KG1 (cell line): Measurements from ENCODE around the gene CNPY3.

ENCODE experiments used
- DNase-seq: peaks from one replicate; lab custom pipeline; 2025; lab: John Stamatoyannopoulos, UW

The CNPY3 gene

DNA sequence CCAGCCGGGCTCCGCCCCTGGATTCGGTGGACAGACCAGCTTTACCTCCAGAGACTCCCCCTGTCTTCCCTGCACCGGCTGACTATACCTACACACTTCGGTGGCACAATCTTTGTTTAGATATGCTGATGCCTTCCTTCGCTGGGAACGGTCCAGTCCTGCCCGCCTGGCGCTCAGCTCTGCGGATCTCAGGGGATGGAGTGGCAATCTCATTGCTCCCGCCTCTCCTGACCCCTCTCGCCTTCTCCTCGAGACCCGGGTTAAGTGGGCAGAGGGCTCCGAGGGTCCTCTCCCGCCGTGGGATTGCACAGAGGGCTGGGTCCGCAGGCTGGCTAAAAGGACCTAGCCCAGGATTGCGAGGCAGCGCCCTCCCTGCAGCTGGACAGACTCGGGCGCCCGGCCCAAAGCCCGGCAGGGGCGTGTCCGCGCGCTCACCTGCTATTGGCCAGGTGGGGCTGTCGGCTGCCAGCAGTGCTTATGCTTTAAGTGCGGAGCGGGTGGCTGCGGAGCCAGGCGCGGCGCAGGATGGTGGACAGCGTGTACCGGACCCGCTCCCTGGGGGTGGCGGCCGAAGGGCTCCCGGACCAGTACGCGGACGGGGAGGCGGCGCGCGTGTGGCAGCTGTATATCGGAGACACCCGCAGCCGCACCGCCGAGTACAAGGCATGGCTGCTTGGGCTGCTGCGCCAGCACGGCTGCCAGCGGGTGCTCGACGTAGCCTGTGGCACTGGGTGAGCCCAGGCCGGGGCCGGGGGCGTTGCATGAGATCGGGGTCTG, 31.2 kb downstream of the CNPY3 start, which contains the start of gene GNMT:
Gene GNMT, plus strand, starts transcription at position 512 of the 777 bp plus-strand sequence. Its CDS starts 14 bp downstream, at position 526.
- DNase-seq, result no peak

DNA sequence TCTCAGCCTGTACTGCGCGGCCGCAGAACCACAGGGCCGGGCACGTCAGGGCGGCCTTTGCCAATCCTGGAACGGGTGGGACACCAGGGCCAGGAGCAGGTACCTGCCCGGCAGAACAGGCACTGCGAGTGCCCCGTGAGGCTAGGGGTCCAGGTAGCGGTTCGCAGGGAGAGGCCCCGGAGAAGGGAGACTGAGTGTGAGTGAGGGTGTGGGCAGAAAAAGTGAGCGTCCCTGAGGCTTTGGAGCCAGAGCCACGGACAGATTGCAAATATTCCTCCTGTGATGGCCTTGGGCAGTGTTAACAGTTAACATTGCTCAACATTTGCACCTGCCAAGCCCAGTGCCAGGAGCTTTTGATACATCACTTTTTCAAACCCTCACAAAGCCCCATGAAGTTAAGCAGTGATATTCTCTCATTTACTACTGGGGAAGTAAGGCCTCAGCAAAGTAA, 31.8 kb downstream of the CNPY3 start:
- DNase-seq, result no peak

DNA sequence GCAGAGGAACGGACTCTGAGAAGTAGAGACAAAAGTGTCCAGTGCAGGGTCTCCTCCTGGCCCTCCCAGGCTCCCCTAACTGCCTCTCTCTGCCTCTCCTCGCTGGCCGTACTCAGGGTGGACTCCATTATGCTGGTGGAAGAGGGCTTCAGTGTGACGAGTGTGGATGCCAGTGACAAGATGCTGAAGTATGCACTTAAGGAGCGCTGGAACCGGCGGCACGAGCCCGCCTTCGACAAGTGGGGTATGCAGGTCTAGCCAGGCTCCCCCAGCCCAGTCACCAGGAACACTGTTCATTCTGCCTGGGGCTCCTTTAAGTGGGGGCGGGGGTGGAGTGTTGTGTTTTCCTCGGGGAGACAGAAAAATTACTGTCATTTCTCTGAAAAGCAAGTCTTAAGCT, 32.8 kb downstream of the CNPY3 start:
- DNase-seq, result no peak

DNA sequence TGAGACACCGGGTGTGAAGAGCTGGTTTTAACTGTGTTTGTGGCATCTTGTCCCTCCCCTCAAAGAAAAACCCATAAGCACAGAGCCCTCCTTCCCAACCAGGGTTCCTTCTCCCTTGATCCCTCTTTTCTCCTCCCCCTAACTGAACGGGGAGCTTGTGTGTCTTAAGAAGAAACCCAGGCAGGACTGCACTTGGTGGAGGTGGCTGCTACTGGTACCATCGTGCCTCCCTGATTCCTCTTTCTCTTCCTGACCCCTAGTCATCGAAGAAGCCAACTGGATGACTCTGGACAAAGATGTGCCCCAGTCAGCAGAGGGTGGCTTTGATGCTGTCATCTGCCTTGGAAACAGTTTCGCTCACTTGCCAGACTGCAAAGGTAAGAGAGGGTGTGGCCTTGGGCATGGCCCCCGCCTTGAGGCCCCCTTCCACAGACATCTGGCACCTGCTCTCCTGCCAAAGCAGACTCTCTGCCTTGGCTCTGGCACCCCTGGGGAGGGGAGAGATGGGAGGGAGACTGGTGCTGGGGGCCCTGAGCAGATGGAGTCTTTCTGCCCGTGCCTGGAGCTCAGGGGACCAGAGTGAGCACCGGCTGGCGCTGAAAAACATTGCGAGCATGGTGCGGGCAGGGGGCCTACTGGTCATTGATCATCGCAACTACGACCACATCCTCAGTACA, 33.4 kb downstream of the CNPY3 start:
- no peak for DNase-seq

DNA sequence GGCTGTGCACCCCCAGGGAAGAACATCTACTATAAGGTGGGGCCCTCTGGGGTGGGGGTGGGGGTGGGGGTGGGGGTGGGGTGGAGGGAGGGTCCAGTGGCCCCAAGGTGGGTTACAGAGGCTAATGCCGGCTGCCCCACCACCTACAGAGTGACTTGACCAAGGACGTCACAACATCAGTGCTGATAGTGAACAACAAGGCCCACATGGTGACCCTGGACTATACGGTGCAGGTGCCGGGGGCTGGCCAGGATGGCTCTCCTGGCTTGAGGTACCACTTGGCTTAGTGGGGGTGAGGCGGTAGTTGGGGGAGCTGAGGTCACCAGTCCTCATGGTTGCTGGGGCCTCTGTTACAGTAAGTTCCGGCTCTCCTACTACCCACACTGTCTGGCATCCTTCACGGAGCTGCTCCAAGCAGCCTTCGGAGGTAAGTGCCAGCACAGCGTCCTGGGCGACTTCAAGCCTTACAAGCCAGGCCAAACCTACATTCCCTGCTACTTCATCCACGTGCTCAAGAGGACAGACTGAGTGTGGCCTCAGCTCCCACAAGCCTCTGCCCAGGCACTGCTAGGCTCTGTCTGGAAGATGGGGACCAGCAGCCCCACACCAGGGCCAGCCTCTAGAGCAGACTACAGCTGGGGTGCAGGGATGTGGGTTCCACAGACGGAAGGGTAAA, 34.0 kb downstream of the CNPY3 start:
- DNase-seq, result no peak

DNA sequence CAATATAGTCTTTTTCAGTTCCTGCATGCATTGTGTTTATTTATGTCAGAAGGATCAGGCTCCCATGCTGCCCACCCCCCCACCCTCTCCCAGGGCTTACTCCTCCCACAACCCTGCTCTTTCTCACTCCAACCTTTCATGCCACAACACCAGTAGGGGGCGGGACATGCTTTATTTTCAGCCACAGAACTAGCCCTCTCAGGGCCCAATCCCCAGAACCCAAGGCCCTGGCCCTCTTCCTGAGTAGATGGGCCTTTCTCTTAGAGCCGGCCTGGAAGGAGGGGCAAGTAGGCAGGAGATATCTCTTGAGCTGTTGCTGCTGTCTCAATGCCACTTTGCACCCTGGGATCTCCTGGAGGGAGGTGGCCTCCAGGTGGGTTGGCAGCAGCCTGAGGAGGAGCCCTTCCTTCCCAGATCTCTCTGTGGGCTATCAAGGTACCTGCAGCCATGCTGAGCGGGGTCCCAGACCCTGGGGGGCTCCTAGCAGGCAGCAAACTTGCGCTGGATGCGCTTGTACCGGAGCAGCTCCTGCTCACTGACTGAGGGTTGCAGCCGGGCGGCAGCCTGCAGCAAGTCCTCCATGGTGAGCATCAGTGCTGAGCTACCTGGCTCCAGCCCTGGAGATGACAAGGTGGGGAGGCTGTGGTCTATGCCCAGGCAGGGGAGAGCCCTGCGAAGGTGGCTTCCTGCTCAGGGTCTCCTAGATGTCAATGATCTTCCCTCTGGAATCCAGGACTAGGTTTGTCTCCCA, 34.8 kb downstream of the CNPY3 start:
- no peak for DNase-seq

DNA sequence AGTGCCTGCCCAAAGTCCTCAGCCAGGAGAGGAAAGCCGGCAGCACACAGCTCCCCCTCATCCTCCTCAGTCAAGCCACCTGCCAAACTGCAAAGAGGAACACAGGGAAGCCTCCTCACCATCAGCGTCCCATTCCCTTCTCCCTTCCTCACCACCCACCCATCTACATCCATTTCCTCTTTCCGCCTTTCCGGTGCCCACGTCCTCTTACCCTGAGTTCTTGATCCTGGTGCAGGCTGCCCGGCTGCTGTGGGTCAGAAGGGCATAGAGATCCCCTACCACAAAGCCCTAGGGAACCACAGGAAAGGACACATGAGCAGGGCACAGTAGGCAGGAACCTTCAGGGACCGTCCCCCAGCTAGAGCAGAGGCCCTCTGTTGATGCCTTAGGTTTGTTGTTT, 37.3 kb downstream of the CNPY3 start:
- no peak for DNase-seq

DNA sequence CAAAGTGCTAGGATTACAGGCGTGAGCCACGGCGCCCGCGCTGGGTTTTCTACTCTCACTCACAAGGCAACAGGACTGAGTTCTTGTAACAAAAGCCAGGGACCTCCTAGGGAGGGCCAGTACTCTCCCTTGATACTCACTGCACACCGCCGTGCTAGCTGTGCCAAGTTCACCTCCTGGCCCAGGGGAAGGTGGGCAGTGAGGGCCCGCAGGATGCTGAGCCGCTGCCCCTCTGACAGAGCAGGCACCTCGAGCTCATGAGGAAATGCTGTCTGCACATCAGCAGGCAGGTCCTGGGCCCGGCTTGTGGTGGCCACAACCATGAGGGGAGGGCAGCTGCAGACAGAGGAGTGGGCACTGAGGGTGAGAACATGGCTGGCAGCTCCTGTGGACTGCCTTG, 37.9 kb downstream of the CNPY3 start:
- DNase-seq, result no peak

DNA sequence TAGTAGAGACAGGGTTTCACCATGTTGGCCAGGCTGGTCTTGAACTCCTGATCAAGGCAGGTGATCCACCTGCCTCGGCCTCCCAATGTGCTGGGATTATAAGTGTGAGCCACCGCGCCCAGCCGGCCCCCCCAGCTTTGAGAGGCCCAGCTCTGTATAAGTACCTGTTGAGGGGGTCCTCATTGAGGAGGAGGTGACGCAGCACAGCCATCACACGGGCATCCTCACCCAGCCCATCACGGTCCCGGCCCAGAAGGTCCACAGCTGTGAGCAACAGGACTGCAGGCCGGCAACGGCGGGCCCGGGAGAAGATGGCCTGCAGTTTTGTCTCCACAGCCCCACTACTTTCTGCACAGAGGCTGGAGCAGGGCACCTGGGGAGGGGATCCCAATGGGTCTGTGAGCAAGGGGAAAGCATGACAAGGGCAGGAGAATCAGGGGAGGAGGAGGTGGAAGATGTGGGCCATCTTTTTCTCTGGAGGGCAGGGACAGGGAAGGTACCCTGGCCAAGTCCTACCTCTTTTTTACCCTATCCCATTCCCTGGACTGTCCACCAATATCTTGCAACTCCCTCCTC, 38.9 kb downstream of the CNPY3 start:
- DNase-seq, result no peak

DNA sequence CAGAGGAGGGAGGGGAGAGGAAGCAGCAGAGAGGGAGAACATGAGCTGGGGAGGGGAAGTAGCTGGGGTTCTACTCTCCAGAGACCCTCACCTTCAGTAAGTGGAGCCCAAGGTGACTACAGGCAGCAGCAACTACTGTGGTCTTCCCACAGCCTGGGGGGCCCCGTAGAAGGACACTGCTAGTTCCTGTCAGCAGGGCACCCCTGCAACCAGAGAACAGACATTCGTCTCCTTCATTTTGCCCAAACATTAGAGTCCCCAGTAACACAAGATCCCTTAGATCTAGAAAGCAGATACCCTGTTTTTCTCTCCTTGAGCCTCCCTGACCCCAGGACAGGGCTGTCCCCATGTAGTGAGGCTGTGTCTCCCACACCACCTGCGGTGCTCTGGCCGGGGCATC, 39.5 kb downstream of the CNPY3 start:
- no peak for DNase-seq

DNA sequence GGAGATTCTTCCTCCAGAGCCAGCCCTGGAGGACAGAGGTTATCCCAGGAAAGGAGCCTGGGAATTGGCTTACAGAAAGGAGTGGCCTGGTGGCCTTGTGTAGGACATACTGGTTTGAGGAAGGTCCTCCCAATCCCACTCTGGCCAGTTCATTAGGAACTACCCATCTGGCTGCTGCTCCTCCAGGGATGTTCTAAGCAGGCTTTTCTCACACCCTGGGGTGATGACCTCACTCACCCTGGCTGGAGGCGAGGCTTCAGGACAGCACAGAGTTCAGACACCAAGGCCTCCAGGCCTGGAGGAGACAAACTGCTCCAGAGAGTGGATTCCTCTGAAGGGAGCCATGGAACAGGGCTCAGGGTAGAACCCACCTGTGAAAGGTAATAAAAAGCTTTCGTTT, 40.2 kb downstream of the CNPY3 start:
- DNase-seq, result no peak

DNA sequence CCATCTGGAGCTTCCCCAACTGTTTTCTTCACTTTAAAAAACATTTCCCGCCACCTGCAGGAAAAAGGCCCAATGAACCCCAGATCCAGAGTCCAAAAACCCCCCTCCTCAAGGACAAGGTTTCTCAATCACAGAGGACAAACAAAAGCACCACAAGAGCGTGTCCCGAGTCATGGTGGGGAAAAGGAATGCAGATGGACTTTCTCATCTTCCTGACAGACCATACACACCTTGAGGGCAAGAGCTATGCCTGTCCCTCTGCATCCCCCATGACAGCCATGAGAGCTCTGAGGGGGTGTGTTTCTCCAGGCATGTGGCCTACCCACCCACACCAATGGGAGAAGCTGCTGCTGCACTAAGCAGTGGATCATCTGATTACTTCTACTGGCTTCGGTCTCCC, 40.7 kb downstream of the CNPY3 start:
- DNase-seq, result no peak

DNA sequence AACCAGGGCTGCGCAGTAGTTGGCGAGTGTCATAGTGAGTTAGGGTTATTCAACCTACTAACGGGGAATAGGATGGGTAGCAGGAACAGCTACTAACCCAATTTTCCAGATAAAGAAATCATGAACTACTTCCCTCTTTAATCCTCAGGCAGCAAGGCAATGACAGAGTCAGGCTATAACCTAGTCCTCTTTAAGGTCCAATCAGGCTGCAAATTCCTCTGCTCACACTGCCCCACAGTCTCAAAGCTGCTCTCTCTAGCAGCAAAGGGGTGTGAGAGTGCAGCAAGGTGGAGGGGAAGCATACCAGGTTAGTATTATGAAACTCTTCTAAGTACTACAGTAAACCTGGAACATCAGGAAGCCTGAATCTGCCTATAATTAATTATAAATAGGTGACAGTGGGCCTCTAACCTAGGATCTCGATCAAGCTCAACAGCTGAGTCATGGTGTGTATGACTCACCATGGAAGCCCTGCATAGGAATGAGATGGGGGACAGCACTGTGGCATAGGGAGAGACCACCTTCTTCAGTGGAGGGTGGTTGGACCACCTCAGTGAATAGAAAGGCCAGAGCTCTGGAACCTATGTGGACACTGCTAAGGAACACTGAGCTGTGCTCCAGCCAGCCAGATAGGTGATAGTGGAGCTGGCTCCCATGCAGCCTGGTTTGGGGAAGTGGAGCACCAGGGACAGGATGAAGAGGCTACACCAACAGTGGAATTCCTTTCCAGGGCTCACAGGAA, 41.8 kb downstream of the CNPY3 start:
- DNase-seq, result no peak

DNA sequence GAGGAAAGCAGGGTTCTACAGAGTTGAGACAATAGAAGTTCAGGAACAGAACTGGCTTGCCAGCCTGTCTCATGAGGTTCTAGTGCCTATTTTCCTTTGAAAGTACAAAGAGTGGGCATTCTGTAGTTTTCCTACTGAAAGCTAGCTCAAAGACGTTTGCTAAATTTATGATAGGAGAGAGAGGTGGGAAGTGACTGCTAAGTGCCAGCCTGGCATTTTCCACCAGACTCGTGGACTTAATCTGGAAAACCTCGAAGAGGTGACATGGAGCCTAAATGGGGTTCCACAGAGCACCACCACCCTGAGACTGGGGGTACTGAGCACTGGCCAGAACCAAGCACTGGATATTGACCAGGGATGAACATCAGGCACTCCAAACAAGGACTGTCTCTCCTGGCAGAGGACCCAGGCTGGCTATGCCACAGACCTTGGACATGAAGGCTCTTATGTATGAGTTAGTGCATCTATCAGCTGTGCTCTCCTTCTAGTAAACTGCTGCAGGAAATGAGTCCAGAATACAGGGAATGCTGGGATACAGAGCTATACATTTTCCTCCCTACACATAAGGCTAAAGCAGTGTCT, 42.6 kb downstream of the CNPY3 start:
- DNase-seq, result no peak

DNA sequence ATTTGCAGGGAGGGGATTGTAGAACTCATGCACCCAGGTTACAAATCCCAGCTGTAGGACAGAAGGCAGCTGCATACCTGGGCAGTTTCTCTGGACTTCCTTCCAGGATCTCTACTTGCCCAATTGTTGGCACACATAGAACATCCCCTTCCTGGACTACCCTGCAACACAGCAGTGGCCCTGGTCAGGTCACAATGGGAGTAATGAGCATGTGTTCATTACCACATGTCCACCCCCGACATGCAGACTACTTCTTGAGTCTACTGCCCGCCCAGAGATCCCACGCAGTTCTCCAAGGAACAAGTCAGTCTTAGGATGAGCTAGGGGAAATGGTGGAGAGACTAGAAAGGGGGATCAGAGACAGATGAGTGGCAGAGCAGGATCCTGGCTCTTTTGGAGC, 44.6 kb downstream of the CNPY3 start:
- DNase-seq, result no peak

DNA sequence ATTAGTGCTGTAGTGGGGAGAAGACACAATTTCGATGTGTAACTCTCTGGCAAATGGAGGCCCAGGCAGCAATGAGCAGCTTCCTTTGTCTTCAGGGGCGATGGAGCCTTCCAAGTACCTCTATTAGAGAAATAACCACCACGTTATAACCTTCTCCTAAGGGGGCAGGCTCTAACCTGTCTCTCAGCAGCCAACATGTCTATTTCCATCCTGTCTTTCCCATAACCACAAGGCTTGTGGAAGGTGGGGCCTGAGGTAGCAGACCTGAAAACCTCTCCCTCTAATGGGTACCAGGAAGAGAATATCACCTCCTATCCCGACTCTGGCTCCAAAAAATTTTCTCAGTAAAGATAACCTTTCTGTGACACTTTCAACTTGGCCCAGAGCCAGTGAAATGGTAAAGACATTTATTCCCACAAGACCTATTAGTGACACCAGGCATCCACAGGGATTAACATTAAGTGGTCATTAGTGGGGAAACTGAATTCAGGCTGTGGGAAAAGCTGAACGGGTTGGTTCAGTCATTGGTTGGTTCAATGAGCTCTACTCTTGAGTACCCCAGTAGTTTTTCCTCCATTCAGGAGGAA, 45.7 kb downstream of the CNPY3 start:
- no peak for DNase-seq

DNA sequence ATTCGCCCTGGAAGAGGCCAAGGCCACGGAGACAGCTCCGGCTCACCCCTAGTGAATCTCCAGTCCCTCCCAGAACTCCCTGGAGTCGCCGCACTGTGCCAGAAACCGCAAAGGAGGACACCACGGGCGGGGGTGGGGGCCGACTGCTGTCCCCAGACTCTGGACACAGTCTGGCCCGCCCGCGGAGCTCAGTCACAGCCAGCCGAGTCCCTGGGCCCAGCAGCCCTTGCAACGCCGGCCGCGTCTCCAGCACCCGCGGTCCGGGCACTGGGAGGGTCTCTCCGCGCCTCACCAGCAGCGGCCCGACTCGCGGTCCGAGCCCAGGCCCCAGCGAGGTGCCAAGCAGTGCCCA, 49.2 kb downstream of the CNPY3 start:
- DNase-seq, result no peak

DNA sequence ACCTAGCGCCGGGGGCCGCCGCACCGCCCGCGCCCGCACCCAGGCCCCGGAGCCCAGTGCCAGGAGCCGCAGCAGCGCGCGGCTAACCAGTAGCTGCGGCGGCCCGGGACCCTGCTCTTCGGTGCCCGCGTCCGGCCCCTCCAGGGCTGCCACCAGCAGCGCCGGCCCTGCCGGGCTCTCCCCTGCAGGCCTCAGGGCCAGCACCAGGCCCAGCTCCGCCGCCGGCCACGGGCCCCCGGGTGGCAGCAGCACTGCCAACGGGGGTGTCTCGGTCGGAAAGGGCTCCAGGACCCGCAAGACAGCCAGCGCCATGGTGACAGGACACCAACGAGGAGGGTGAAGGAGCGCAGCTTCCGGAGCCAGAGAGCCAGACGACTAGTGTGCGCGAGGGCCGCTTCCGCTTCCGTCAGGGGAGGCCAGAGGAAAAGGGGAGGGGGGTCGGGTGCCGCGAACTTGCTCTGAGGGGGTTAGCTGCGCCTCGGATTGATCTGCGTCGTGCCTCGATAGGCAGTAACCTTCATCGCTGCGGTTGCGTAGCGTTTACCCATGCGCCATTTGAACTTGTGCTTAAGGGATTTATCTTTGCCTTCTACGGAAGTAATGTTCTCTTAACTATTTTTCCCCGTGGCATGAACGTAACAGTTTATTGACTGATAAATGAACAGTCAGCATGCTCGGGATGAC, 49.7 kb downstream of the CNPY3 start, which contains the start of gene PEX6:
Gene PEX6, minus strand, starts transcription at position 343 of the 684 bp plus-strand sequence. Its CDS starts 31 bp downstream, at position 312.
- peak; percentile 84 for DNase-seq

DNA sequence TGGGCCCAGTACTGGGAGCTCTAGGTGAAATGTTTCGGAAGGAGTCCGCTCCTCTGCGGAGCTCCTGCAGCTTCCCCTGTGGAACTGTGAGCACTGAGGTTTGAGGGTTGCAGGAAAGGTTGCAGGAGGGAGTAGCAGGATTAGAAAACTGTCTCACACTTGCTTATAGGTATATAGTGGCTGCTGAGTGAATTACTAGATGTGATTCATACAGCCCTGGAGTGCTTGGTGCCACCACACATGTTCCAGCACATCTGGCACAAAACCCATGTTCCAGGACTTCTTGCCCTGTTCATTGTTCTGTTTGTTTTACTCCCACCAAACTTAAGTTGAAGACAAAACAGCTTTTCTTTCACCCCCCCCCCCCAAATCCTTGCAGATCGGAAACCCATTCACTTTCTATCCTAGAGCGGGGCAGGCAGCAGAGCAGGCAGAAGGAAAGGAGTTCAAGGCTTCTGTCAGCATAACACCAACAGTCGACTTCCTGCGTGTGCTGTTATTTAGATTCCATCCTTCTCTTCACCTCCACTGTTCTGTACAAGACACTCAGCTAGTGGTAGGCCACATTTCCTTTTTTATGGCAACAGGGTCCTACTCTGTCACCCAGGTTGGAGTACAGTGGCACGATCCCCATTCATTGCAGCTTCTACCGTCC, 50.4 kb downstream of the CNPY3 start:
- DNase-seq, result no peak
